ENCODE data around the gene PIAS1.

DNA sequence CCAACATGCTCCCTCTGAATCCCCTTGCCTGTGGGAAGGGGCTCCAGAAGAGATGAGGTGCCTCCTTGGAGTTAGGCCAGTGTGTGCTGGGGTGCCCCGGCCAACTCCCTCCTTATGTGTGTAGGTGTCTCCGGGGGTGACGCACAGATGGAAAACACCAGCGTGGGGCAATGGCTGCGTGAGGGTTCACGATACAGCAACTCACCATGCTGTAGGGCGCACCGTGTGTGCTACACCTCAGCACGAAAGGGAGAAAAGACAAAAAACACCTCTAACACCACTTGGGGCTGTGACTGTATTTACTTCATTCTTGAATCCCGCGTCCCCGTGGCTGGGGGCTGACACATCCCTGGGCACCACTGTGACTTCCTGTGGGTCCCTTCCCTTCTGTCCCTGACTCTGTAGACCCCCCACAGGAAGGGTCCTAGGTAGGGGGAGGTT is 152.6 kb downstream of the PIAS1 start:
- TF ChIP-seq, protein P1, sequence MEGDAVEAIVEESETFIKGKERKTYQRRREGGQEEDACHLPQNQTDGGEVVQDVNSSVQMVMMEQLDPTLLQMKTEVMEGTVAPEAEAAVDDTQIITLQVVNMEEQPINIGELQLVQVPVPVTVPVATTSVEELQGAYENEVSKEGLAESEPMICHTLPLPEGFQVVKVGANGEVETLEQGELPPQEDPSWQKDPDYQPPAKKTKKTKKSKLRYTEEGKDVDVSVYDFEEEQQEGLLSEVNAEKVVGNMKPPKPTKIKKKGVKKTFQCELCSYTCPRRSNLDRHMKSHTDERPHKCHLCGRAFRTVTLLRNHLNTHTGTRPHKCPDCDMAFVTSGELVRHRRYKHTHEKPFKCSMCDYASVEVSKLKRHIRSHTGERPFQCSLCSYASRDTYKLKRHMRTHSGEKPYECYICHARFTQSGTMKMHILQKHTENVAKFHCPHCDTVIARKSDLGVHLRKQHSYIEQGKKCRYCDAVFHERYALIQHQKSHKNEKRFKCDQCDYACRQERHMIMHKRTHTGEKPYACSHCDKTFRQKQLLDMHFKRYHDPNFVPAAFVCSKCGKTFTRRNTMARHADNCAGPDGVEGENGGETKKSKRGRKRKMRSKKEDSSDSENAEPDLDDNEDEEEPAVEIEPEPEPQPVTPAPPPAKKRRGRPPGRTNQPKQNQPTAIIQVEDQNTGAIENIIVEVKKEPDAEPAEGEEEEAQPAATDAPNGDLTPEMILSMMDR (IDR thresholded peaks at IDR 0.05) = no peak
- no peak for TF ChIP-seq POLR2A (IDR thresholded peaks at IDR 0.05)
